HG02678 (cell line): Measurements from ENCODE around the gene ARRDC1.

Experiments
- ATAC-seq: cut with Tn5 transposase; IDR thresholded peaks from one replicate; pipeline ENCODE4 v1.9.1; 2021; ENCODE audit warnings: mild to moderate bottlenecking, moderate library complexity; ENCODE audit not compliant: unreplicated experiment

The ARRDC1 gene

DNA sequence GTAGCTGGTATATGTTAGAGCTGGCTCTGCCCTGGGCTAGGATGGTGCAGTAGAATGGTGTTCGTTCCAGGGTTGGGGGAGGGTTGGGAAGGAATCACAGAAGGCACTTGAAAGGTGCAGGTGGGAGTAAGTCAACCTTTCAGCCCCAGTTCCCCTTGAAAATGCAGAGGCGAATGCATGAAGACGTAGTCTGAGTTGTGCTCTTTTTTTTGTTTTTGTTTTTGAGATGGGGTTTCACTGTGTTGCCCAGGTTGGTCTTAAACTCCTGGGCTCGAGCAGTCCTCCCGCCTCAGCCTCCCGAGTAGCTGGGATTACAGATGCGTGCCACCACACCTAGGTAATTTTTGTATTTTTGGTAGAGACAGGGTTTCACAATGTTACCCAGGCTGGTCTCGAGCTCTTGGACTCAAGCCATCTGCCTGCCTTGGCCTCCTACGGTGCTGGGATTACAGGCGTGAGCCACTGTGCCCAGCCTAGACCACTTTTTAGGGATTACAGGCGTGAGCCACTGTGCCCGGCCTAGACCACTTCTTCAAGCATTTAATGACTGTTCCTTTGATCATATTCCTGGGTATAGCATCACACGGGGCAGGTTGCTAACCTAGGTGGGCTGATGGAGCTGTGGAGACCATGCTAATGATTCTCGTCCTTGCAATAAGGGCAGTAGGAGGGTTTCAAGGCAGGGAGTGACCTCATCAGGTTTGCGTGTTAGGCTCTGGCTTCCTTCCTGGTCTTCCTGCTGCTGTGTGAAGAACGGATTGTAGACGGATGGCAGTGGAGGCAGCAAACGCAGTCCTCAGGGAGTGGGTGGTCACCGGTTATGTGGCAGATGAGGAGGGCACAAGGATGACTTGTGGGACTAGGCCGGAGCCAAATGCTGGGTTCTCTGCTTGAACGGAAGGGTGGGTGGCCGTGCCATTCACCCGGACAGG is 27.0 kb downstream of the ARRDC1 start:
- ATAC-seq: no peak

DNA sequence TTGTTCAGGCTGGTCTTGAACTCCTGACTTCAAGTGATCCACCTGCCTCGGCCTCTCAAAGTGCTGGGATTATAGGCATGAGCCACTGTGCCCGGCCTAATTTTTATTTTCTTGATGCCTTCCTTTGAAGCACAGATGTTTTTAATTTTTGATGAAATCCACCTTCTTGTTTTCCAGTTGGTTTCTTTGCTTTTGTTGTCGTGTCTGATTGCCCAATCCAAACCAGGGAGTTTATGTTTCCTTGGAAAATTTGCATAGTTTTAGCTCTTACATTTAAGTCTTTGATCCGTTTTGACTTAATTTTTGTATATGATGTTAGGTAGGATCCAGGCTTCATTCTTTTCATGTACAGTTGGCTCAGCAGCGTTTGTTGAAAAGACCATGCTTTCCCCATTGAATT is 28.5 kb downstream of the ARRDC1 start:
- no peak for ATAC-seq

DNA sequence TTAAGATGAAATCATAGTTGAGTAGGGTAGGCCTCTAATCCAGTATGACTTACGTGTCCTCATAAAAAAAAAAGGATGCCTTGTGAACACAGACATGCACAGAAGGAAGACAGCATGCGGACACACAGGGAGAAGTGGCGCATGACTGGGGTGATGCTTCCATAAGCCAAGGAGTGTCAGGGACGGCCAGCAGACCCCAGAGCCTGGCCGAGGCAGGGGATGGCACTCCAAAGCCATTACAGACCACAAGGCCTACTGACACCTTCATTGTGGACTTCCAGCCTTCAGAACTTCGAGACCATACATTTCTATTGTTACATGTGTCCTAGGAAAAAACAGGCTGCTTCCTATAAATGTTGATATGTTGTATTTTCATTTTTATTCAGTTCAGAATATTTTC is 33.2 kb downstream of the ARRDC1 start:
- no peak for ATAC-seq

DNA sequence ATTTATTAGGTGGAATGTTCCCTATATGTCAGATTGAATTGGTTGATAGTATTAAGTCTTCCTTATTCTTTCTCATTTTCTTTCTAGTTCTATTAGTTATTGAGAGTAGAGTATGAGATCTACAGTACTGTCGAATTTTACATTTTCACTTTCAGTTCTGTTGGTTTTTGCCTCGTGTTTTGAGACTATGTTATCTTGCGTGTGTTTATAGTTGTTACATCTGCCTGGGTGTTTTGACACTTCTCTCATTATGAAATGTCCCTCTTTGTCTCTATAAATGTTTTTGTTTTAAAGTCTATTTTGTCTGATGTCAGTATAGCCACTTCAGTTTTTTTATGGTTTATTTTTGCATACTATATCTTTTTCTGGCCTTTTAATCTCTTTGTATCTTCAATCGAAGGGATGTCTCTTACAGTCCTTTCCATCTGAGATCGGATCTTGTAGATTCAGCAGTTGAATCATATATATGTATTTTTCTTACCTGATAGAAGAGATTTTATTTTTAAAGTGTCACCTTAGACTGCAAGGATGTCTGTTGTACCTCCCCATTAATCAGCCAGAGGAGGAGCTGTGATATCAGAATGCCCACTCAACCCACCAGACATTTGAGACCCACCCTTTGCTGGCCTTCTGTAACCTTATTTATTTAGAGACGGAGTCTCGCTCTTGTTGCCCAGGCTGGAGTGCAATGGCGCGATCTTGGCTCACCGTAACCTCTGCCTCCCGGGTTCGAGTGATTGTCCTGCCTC is 34.0 kb downstream of the ARRDC1 start:
- no peak for ATAC-seq

DNA sequence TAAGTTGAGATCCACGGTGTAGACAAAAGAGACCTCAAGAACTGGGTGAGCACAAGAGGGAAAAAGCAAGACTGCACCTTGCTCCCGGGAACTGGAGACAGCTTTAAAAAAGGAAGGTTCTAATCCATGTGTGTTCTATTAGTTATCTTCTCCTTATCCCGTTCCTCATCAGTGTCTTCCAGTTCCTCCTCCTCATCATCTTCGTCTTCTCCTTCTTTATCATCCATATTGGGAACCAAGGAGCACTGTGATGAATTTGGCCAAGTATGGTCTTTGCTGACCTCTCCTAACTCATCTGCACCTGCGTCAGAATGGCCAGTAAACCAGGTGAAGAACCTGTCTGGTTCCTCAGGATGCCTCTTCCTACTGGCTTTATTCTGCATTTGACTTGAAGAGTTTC is 35.4 kb downstream of the ARRDC1 start:
- ATAC-seq: no peak

DNA sequence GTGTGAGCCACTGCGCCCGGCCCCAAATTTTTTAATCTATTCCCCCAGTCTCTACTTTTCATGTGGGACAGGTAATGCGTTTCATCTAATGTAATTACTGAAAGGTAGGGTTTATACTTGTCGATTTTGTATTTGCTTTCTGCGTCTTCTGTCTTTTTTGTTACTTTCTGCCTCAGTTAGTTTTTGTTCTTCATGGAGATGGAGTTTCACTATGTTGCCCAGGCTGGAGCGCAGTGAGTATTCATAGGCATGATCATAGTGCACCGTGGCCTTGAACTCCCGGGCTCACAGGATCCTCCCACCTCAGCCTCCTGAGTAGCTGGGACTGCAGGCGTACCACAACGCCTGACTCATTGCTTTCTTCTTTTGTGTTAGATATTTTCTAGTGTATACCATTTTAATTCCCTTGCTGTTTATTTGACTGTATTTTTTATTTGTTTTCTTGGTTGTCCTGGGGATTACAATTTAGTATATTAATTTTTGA is 36.7 kb downstream of the ARRDC1 start:
- no peak for ATAC-seq

DNA sequence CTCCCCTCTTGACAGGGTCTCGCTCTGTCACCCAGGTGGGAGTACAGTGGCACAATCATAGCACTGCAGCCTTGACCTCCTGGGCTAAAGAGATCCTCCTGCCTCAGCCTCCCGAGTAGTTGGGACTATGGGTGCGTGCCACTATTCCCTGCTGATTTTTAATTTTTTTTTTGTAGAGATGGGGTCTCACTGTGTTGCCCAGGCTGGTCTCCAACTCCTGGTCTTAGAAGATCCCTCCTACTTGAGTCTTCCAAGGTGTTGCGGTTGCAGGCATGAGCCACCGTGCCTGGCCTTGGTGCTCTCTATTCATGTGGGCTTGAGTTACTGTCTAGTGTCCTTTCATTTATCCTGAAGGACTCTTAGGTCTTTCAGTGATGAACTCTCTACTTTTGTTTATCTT is 37.4 kb downstream of the ARRDC1 start:
- ATAC-seq: no peak

DNA sequence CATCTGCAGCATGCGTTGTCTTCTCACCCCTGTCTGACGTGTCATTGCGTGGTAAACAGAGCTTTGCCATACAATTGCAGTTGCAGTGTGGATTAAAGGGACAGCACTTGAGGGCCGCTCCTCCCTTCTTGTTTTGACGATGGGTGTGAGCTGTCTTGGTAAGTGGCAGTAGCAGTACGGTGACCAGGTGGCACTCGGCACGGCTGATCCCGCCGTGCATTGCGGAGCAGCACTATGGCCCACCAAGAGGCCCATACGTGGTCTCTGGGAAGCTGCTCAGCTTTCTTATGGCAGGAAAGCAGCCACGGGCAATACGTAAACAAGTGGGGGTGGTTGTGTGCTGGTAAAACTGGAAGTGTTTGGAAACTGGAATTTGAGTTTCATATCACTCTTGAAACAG is 38.4 kb downstream of the ARRDC1 start:
- ATAC-seq: no peak

DNA sequence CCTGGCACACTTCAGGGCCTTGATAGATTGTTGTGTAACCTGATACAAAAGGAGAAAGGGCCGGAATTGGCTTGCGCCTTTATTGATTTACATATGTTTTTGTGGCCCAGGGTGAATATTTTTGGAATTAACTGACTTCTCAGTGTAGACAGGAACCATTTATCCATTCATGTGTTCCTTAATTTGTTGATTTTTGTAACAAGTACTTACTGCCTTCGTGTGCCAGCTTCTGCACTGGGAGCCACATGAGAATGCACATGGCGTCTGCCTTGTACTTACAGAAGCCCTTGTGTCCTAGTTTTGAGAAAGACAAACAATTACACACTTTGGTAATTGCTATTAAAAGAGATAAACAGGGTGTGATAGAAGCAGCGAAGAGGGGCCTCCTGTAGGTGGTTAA is 39.7 kb downstream of the ARRDC1 start:
- no peak for ATAC-seq

DNA sequence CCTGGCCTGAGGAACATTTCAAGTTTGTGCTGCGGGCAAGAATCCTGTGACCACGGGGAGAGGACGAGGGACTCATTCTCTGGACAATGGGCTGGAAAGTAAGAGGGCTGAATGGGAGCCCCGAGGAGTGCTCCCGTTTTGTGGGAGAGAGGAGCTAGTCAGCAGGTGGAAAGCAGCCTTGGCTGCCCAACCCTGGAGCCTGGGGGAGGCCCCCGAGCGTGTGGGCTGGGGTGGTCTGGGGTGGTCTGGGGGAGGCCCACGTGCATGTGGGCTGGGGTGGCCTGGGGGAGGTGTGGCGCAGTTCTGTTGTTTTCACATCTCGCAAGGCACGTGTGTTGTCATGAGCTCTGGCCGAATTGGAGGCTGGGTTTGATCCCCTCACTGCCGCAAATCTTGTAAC is 40.9 kb downstream of the ARRDC1 start:
- ATAC-seq: no peak

DNA sequence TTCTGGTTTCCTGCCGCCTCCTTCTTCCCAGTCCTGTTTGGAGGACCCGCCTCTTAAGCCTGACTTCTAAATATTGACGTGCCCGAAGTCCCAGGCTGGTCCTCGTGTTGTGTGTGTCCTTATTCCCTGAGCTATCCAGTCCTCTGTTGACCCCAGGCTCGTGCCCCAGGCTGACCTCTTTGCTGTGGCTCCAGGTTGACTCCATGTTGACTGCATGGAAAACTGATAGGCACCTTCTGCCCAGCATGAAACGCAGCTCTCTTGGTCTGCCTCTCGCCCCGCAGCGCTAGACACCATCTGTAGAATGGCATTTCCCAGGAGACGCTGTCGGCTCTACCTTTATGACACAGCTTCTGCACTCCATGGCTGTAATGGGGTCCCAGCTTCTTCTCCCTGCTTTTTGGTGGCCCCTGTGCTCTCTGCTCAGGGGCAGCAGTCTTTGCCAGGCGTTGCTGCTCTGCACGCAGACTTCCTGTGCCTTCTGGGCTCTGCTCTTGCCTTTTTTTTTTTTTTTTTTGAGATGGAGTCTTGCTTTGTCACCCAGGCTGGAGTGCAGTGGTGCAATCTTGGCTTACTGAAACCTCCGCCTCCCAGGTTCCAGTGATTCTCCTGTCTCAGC is 41.7 kb downstream of the ARRDC1 start:
- no peak for ATAC-seq

DNA sequence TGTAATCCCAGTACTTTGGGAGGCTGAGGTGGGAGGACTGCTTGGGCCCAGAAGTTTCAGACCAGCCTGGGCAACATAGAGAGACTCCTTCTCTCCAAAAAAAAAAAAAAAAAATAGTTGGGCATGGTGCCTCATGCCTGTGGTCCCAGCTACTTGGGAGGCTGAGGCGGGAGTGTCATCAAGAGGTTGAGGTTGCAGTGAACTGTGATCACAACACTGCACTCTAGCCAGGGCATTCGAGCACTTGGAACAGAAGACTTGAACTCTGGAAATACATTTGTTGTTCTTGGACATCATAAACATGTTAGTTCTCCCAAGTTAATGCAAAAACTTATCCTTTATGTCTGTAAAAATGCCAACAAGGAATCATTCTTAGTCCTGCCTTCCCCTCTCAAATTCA is 42.9 kb downstream of the ARRDC1 start:
- no peak for ATAC-seq

DNA sequence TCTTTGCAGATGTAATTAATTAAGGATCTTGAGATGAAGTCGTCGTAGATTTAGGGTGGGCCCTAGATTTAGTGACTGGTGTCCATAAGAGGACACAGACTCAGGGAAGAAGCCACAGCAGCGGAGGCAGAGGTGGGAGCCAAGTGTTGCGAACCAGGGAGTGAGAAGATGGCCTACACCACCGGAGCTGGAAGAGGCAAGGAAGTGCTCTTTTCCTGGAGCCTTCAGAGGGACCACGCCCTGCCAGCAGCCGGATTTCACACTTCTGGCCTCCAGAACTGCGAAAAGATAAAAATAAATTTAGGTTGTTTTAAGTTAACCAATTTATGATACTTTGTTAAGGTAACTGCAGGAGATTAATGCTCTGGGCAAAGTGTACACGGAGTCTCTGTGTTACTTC is 44.1 kb downstream of the ARRDC1 start:
- ATAC-seq: no peak

DNA sequence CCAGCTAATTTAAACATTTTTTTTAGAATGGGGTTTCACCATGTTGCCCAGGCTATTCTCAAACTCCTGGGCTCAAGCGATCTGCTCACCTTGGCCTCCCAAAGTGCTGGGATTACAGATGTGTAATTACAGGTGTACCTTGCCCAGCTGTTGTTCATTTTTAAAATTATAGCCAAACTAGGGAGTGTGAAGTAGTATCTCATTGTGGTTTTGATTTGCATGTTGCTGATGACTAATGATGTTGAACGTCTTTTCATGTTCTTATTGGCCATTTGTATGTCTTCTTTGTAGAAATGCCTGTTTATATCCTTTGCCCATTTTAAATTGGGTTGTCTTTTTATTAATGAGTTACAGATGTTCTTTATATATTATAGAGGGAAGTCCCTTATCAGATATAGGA is 44.8 kb downstream of the ARRDC1 start:
- ATAC-seq: no peak

DNA sequence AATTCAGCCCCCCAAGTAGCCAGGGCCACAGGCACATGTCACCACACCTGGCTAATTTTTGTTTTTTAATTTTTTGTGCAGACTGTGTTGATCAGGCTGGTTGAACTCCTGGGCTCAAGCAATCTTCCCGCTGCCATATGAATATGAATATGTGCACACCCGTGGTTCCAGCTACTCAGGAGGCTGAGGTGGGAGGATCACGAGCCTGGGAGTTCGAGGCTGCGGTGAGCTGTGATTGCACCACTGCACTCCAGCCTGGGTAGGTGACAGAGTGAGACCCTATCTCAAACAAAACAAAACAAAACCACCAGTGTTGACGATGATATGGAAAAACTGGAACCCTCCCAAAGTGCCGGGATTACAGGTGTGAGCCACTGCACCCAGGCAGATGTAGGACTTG is 45.3 kb downstream of the ARRDC1 start:
- ATAC-seq: no peak

DNA sequence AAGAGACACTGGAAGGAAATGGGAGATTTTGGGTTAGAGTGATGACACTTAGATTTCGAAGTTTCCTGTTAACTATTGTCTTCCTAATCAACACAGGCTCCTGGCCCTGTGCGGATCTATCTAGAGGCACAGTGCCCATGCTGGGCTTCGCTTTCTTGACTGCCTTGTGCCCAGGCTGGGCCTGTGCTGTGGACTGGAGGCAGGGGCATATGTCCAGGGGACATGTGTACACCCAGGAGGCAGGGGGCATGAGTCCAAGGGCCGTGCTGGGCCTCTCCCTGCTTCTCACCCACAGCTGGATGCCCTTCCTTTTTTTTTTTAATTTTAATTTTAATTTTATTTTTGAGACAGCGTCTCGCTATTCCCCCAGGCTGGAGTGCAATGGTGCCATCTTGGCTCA is 50.9 kb downstream of the ARRDC1 start:
- no peak for ATAC-seq

DNA sequence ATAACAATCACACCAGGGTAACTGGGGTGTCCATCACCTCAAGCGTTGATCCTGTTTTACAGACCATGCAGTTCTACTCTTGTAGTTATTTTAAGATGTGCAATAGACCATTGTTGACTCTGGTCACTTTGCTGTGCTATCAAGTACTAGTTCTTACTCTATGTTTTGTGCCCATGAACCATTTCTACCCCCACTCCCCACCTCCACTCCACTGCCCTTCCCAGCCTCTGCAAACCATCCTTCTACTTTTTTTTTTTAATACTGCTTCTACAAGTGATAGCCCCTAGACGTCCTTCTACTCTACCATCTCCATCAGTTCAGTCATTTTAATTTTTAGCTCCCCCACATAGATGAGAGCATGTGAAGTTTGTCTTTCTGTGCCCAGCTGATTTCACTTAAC is 52.1 kb downstream of the ARRDC1 start:
- no peak for ATAC-seq

DNA sequence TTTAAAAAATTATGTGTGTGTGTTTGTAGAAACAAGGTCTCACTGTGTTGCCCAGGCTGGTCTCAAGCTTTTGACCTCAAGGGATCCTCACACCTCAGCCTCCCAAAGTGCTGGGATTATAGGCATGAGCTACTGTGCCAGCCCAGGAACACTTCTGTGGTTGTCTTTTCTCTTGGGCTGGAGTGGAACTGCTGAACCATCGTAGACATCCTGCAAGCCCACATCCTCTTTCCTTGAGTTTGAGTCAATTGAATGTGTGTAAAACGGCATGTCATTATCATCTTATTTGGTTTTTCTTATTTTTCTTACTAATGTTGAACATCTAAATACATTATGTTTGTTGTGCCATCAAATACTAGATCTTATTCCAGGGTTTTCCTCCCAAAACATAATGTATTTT is 53.3 kb downstream of the ARRDC1 start:
- ATAC-seq: no peak

DNA sequence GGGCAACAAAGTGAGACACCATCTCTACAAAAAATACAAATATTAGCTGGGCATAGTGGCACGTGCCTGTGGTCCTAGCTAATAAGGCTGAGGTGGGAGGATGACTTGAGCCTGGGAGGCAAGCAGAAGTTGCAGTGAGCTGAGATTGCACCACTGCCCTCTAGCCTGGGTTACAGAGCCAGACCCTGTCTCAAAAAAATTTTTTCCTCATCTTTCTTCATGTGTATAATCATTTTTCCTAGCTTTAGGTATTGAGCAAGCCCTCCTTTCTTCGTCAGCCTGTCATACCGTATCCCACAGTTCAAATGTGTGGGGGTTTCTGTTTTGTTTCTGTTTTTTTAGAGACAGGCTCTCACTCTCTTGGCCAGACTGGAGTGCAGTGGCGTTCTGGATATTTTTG is 54.7 kb downstream of the ARRDC1 start:
- no peak for ATAC-seq

DNA sequence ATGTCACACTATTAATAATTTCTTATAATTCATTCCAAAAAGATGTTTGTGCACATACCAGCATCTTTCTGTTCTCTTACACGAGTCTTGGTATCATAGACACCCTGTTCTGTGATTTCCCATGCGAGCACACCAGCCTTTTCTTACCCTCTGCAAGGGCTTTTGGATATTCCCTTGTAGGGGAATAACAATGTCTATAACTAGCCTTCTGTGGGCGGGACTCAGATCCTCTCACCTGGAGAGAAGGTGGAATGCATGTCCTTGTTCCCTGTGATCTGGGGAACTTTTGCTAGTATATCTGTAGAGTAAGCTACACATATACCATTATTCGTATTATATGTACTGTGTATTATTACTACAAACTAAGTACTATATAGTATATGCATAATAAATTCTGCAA is 58.1 kb downstream of the ARRDC1 start:
- ATAC-seq: no peak

DNA sequence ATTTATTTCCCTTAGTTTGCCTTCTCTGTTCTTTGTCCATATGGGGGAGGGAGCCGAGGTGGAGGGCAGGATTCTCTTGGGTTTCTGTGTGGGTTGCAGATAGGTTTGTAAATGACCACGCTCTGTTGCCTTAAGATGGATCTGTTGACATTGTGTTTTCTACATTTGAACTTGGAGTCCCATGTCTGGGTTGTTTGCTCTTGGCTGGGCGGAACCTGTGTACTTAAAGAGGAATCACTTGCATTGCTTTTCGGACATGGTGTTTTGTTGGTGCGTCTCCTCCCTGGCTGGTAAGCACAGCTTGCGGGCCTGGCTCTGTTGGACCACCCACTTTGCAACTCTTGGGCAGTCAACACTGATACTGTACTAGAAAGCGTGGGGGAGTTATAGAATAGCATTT is 59.2 kb downstream of the ARRDC1 start:
- no peak for ATAC-seq
